GM21526 (cell line): ENCODE data around the gene SIMC1.

Experiments used
- ATAC-seq: cut with Tn5 transposase; IDR thresholded peaks from one replicate; pipeline ENCODE4 v1.9.1; 2021; ENCODE audit warnings: moderate library complexity; ENCODE audit not compliant: unreplicated experiment, low FRiP score

The SIMC1 gene

GRCh38 chr5:176360894-176361436 lies 122.7 kb downstream of the SIMC1 start:
- ATAC-seq: no peak

- peak; percentile 88 for ATAC-seq
Observed at GRCh38 chr5:176361437-176362232, 123.4 kb downstream of the SIMC1 start, which contains the start of gene KIAA1191. KIAA1191 (minus strand) TSS chr5:176361764; CDS start chr5:176359508, 2,256 bp downstream.

- no peak for ATAC-seq
Observed at GRCh38 chr5:176362233-176362490, 123.9 kb downstream of the SIMC1 start.

- ATAC-seq: no peak
Observed at GRCh38 chr5:176364765-176365350, 126.6 kb downstream of the SIMC1 start.

- no peak for ATAC-seq
Observed at GRCh38 chr5:176365351-176366231, 127.4 kb downstream of the SIMC1 start, which contains the start of gene ARL10. ARL10 (plus strand) TSS chr5:176365487; CDS start chr5:176365564, 77 bp downstream.

- ATAC-seq: no peak
Observed at GRCh38 chr5:176366232-176366894, 128.1 kb downstream of the SIMC1 start.

- ATAC-seq: no peak
Observed at GRCh38 chr5:176368726-176369125, 130.5 kb downstream of the SIMC1 start.

- no peak for ATAC-seq
Observed at GRCh38 chr5:176369934-176370711, 131.9 kb downstream of the SIMC1 start.

- no peak for ATAC-seq
Observed at GRCh38 chr5:176371621-176372539, 133.7 kb downstream of the SIMC1 start.

GRCh38 chr5:176373100-176373818 lies 135.0 kb downstream of the SIMC1 start:
- ATAC-seq: no peak

- peak; percentile 45 for ATAC-seq
Observed at GRCh38 chr5:176379881-176380280, 141.7 kb downstream of the SIMC1 start.

- no peak for ATAC-seq
Observed at GRCh38 chr5:176381423-176381822, 143.2 kb downstream of the SIMC1 start.

- no peak for ATAC-seq
Observed at GRCh38 chr5:176381979-176382378, 143.8 kb downstream of the SIMC1 start.

GRCh38 chr5:176382721-176383120 lies 144.5 kb downstream of the SIMC1 start:
- ATAC-seq: no peak

GRCh38 chr5:176383248-176383905 lies 145.2 kb downstream of the SIMC1 start:
- no peak for ATAC-seq

GRCh38 chr5:176383961-176384360 lies 145.7 kb downstream of the SIMC1 start:
- ATAC-seq: no peak

- ATAC-seq: no peak
Observed at GRCh38 chr5:176384366-176384930, 146.2 kb downstream of the SIMC1 start.
